NCI-H187 (cell line): Measurements from ENCODE around the gene SH3BP5L.

Source experiments
- DNase-seq, 2 experiments: peaks; one replicate each; lab custom pipeline; 2025; lab: John Stamatoyannopoulos, UW

Gene SH3BP5L

DNA sequence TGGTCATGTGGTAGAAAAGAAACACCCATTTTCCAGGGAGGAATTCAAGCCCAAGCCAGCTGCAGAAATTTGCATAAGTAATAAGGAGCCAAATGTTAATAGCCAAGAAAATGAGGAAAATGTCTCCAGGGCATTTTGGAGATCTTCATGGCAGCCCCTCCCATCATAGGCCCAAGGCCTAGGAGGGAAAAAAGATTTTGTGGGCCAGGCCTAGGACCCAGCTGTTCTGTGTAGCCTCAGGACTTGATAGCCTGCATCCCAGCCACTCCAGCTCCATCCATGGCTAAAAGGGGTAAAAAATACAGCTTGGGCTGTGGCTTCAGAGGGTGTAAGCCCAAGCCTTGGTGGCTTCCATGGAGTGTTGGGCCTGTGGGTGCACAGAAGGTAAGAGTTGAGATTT lies 48.7 kb downstream of the SH3BP5L start:
- no peak for DNase-seq

DNA sequence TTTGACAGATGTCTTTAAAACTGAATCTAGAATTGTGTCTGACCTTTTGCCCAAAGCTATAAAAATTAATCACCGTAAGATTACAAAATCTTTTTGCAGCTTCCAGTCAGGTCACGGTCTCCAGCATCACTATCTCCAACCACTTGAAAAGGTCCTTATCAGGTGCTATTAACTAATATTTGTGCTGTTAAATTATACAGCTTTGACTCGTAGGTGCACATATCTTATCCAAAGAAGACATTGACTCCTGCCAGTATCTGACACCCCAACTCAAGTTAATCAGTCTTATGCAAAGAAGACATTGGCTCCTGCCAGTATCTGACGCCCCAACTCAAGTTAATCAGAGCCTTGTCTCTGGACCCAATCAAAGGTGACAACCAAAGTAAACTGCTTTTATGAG lies 50.3 kb downstream of the SH3BP5L start:
- no peak for DNase-seq
